Breast epithelium (tissue), 3 donors: ENCODE data around the gene CUL7.

Experiments
- CTCF ChIP-seq, 3 donors: fragments of 450-650 bp; IDR thresholded peaks; one replicate each; pipeline ENCODE4 v1.5.1; 2016 to 2017; ENCODE audit warnings: antibody characterized with exemption in 3 of 3, mild to moderate bottlenecking in 3 of 3, moderate library complexity in 3 of 3
- POLR2A ChIP-seq: fragments of 450-650 bp; IDR thresholded peaks from one replicate; pipeline ENCODE4 v1.6.1; 2016; ENCODE audit warnings: antibody characterized with exemption, mild to moderate bottlenecking, moderate library complexity
- POLR2AphosphoS5 ChIP-seq, 3 donors: sonication (generic); formaldehyde crosslinking; IDR thresholded peaks; one replicate each; pipeline ENCODE4 v1.6.1; 2017; ENCODE audit warnings: antibody characterized with exemption in 3 of 3

DNA sequence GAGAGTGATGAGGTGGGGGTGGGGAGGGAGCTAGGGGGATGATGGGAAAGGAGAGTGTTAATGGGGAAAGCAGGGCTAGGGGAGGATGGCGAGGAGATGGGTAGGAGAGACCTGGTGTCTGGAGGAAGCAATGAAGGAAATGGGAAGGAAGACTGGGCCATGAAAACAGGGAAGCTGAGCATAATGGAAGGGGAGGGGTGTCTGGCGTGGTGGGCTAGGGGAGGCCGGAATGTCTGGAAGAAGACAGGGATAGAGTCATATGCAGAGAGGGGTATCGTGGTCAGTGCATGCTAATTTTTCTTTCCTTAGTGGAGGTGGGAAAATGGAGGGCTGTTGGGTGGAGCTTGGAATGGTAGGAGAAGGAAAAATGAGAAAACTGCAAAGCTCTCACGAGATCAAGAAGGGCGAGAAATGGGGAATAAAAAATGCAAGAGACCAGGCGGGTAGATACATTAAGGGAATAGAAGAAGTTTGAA lies 39.2 kb downstream of the CUL7 start:
- TF ChIP-seq CTCF (IDR thresholded peaks at IDR 0.05) (no peak), POLR2A (no peak), POLR2AphosphoS5 (IDR thresholded peaks at IDR 0.05) (no peak)
